NK-92 treated with Interleukin-12 subunit alpha and Interleukin-12 subunit beta, amount 100 ng/mL, for 24 hours (cell line): ENCODE data around the gene CS.

ENCODE experiments used
- DNase-seq: peaks from one replicate; lab custom pipeline; 2025; lab: John Stamatoyannopoulos, UW

The CS gene

GRCh38 chr12:56247923-56248322 is 52.2 kb downstream of the CS start:
- no peak for DNase-seq

GRCh38 chr12:56244494-56244893 is 55.6 kb downstream of the CS start:
- DNase-seq: no peak

GRCh38 chr12:56243731-56244181 is 56.4 kb downstream of the CS start:
- no peak for DNase-seq

- no peak for DNase-seq
Measured at GRCh38 chr12:56242986-56243385, 57.1 kb downstream of the CS start.

GRCh38 chr12:56241424-56242303 is 58.5 kb downstream of the CS start:
- no peak for DNase-seq

- no peak for DNase-seq
Measured at GRCh38 chr12:56237552-56237951, 62.6 kb downstream of the CS start.

- DNase-seq: no peak
Measured at GRCh38 chr12:56236985-56237384, 63.1 kb downstream of the CS start.

- DNase-seq: no peak
Measured at GRCh38 chr12:56236091-56236490, 64.0 kb downstream of the CS start.

GRCh38 chr12:56234746-56235436 is 65.2 kb downstream of the CS start:
- DNase-seq: no peak

GRCh38 chr12:56231184-56231582 is 68.9 kb downstream of the CS start:
- DNase-seq: no peak

GRCh38 chr12:56230432-56231183 is 69.5 kb downstream of the CS start:
- DNase-seq: no peak

- no peak for DNase-seq
Measured at GRCh38 chr12:56229916-56230431, 70.2 kb downstream of the CS start, which contains the start of gene SLC39A5. SLC39A5 (plus strand) TSS chr12:56230051; CDS start chr12:56231275, 1,224 bp downstream.

GRCh38 chr12:56229082-56229481 is 71.0 kb downstream of the CS start:
- DNase-seq: no peak

- DNase-seq: no peak
Measured at GRCh38 chr12:56224954-56225353, 75.2 kb downstream of the CS start.

GRCh38 chr12:56224102-56224701 is 75.9 kb downstream of the CS start, which contains the start of gene NABP2:
NABP2 (plus strand) TSS chr12:56224342; CDS start chr12:56224857, 515 bp downstream.
- DNase-seq: peak; percentile 92

GRCh38 chr12:56223571-56224101 is 76.5 kb downstream of the CS start:
- no peak for DNase-seq

- no peak for DNase-seq
Measured at GRCh38 chr12:56222531-56222895, 77.6 kb downstream of the CS start.

- peak; percentile 85 for DNase-seq
Measured at GRCh38 chr12:56221757-56222530, 78.2 kb downstream of the CS start, which contains the start of gene RNF41. RNF41 (minus strand) TSS chr12:56221922; CDS start chr12:56214047, 7,875 bp downstream.
